Stimulated activated CD8-positive, alpha-beta memory T cell treated with anti-CD3 and anti-CD28 coated beads, Interleukin-15, amount 100 ng/mL, for 1 hour (primary cell): ENCODE measurements around the gene TEX2.
"Not testable (repeated sequence)": the region's sequence is repeated elsewhere in the genome, so short reads cannot be mapped to it uniquely, and the experiment has no call there.

Source experiments
- DNase-seq: peaks from one replicate; pipeline ENCODE4 v3.0.0-alpha.2; 2020; ENCODE audit warnings: low read depth

TEX2 gene

DNA sequence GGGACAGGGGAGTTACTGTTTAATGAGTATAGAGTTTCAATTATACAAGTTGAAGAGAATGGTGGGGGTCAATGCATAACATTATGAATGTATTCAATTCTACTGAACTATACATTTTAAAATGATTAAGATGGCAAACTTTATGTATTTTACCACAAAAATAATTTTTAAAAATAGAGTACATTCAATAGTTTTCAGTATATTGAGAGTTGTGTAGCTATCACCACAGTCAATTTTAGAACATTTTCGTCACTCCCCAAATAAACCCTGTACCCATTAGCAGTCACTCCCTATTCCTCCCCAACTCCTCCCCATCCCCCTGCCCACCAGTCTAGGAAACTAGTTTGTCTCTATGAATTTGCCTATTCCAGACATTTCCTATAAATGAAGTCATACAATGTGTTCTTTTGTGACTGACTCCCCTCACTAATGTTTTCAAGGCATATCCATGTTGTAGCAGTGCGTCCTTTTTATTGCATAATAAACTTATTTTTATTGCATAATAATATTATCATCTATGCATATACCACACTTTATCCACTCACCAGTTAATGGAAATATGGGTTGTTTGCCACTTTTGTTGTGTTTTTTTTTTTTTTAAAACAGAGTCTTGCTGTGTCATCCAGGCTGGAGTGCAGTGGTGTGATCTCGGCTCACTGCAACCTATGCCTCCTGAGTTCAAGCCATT is 80.6 kb downstream of the TEX2 start:
- DNase-seq: no peak

DNA sequence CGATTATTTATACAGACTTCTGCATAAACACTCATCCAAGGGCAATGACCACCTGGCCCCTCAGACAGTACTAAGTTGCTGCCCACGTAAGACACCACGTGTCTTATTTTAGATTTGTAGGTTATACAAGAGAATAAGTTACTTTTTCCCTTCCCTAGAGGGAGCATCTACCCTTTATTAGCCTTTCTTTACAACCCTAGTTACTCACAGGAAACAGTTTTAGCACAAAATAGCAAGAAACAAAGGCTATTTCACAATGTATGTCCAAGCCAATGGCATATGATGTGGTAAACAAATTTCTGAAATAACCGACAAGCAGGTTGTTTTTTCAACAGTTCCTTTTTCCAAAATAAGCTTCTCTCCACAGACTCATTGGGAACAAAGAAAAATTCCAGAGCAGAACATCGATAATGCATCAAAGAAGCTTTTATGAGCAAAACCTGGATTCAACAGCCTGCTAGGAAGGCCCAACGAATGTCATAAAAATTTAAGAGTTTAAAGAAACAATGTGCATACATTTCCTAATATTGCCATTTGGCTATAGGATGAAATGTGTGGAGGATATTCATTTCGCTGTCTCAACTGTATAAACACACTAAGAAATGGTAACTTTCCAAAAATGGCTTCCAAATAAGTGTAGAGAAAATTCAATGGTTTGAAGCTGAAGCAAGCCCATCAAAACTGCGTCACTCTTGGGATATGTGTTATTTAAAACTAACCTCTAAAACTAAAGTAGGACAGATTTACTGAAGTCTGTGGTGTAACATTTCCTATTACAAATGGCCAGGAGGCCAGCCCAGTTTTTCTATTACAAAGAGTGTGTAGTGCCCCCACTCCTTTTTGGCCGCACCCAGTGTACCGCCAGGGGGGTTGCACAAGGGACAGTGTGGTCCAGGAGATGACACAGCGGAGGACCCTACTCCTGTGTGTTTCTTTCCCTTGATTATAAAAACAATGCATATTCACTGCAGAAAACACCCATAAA is 82.7 kb downstream of the TEX2 start:
- DNase-seq: no peak

DNA sequence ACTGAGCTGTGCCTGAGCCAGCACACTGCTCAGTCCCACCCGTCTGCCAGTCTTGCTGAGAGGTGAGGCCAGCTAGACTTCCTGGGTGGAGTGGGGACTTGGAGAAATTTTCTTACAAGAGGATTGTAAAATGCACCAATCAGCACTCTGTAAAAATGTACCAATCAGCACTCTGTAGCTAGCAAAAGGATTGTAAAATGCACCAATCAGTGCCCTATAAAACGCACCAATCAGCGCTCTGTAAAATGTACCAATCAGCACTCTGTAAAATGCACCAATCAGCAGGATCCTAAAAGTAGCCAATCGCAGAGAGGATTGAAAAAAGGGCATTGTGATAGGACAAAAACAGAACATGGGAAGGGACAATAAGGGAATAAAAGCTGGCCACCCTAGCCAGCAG is 84.0 kb downstream of the TEX2 start:
- DNase-seq: not testable (repeated sequence)

DNA sequence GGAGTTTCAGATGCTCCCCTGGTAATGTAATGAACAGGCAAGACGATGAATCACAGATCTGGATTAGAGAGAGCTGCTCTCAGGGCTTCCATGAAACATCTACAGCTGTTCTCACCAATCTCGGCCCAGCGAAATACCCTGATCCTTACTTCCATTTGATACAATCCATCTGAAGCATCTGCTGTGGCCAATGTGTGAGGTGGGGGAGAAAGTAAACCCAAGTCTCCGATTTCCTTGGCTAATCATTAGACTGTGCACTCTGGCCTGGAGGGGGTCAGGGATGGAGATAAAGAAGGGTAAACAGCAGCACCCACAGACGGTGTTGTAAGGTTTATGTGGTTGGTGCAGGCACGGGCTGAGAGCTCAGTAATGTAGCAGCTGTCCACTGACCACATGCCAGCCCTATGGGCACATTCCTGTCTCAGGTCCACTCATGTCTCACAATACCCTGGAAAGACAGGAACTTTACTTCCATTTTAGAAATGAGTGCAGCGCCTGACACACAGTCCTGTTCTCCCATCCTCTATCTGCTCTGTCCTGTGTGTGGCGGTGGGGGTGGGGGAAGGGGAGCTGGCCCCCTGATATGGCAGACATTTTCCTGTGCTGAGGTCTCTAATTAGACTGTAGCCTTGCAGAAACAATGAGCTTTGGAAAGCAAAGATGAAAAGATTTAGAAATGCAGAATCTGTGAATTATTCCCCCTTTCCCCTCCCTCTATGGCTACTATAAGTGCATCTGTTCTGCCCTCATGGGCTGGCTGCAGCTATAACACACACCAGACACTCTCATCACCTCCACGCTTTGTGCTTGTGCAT is 84.8 kb downstream of the TEX2 start:
- no peak for DNase-seq

DNA sequence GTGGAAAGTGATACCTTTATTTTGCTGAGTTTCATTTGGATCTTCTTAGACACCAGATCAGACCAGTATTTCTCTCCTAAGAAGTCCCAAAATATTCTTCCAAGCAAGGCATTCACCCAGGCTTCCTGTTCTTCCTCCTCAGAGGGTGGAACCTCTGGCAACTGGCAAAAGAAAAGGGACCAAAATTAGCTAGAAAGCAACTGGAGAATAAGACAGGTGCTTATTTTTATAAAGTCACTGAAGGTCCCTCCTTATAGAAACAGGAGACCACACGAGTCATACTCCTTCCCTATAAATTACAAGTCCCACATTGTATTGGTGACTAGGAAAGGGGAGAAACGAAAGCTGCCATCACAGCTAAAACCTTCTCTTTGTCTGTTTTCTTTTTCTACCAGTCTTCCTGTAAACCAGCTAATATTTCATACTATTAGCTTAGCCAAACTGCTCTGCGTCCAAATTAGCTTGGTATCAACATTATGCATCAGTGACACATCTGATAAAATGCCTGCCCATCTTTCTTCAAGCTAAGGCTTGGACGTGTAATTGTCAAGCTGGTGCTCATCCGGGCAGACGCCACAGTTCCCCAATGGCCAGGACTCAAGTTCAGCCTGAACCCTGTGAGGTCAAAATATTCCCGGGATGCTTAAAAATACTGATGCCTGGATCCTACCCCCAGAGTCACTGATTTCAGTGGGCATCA is 85.6 kb downstream of the TEX2 start:
- DNase-seq: no peak

DNA sequence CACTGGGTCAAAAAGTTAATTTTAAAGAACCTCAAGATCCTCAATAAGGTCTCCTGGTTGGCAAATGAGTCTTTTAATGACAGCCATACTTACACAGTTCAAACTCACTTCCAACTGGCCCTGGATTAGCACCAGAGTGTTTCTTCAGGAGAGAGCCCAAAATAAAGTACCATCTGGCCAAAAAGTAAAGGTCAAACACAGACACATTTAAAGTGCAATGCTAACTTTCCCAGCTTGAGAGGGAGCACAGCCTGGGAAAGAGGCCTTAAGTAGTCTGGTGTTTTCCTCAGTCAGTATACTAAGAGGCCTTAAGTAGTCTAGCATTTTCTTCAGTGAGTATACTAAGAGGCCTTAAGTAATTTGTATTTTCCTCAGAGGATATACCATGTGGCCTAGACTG is 86.5 kb downstream of the TEX2 start:
- no peak for DNase-seq

DNA sequence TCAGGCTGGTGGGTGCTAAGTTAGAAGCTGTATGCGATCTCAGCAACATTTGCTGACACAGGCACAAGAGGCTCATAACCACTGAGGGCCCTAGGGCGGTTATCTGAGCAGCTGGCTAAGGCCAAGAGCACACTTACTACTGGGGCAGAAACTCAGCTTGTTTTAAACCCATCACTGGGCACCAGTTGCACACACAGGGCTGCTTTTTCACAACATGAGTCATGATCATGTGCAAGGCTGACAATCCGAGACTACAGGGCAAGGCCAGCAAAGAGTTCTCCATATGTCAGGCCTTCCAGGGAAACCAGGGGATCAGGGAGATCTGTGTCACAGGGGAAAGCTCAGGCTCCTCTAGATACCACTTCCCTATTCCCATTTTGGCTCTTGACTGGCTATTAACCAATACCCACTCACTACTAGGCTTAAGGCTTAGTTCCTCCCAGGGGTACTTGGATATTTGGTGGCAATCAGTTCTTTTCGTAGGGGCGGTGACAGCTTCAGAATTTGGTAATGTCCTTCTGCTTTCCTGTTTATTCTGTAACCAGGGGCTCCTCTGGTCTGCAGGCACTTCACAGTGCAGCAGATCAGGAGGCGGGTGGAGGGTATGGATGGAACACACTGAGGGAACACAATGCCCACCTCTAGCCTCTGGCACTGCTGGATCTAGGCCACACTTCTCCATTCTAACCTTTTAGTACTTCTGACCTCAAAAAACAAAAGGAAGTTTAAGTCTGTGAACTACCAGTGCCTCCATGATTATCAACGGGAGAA is 88.2 kb downstream of the TEX2 start:
- no peak for DNase-seq

DNA sequence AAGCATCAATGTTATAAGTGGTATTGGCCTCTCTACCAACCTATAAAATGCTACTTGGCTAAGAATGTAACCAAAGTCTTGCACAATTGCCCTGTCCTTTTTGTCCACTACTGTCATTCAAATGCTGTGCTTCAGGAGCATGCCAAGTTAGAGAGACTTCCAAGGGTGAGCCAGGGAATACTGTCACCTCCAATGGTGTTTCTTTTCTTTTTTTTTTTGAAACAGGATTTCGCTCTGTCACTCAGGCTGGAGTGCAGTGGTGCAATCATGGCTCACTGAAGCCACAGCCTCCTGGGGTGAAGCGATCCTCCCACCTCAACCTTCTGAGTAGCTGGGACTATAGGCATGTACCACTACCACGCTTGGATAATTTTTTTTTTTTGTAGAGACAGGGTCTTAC is 89.4 kb downstream of the TEX2 start:
- no peak for DNase-seq

DNA sequence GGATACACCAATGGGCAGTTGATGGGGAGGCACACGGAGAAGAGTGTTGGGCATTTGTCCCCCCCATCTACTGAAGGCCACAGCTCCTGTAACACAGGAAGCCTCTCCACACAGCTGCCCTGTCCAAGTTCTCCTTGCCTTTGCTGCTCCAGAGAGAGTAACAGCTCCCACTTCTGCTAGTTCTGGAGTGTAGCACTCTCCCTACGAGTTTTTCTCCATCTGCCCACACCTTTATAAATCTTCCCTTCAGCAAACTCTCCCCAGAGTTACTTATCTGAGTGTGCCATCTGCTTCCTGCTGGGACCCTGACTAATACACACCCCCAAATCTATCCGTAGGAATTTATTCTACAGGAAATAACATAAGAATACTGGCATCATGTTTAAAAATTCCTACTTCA is 90.5 kb downstream of the TEX2 start:
- DNase-seq: no peak

DNA sequence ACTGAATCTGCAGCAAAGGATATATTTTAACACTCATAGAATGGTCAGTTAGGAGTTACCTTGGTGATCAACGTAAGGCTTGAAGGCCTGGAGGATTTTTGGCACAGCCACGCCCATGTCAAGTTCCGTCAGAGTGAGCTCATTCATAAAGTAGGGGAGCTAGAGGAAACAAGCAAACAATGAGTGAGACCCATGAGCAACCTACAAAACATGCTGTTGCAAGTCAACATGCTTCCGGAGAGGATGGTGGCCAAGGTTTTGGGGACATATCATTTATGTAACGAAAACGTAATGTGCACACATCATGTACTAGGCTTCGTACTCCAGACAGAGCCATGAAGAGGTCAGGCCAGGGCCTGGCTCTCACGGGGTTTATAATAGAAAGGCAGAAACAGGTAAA is 92.0 kb downstream of the TEX2 start:
- DNase-seq: no peak

DNA sequence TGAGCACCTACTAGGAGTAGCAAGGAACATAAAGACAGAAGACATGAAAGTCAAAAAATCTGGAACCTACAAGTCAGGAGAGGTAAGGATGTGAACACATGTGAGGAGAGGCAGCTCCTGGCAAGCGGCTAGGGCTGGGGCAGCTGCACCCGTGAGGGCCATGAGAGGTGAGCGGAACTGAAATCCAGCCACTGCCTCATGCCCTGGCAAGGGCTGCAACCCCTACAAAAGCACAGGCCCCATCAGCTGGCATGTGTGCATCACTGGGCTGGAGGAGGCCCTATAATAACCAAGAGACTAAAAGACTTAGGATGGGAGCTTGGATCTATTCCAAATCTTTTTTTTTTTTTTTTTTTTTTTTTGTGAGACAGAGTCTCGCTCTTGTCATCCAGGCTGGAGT is 92.8 kb downstream of the TEX2 start:
- DNase-seq: no peak

DNA sequence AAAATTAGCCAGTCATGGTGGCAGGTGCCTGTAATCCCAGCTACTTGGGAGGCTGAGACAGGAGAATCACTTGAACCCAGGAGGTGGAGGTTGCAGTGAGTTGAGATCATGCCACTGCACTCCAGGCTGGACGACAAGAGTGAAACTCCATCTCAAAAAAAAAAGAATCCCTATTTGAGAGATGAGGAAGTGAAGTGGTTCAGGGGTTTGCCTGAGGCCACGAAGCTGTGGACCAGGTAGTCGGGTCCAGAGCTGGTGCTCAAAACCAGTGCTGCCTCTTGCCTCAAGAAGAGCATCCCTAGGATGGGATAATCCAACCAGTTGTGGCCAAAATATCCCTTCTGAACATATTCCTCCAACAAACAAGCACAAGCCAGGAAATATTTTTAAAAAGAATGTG is 95.4 kb downstream of the TEX2 start:
- DNase-seq: not testable (repeated sequence)

DNA sequence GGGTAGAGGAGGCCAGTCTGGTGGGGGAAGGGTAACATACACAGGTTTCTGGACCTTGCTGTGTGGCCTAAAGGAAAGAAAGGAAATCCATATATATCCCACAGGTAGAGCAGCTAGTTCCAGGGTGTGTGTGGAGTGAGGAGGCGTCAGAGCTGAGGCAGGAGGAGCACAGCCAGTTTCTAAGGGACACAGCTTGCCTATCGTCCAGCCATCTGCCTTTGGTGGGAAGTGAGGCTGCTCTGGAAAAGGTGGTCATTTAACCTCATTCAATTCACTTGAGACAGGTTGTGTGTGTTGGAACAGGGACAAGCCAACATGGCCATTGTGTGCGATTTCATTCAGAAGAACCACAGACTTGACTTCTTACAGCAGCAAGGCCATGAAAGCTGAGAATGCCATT is 96.2 kb downstream of the TEX2 start:
- no peak for DNase-seq

DNA sequence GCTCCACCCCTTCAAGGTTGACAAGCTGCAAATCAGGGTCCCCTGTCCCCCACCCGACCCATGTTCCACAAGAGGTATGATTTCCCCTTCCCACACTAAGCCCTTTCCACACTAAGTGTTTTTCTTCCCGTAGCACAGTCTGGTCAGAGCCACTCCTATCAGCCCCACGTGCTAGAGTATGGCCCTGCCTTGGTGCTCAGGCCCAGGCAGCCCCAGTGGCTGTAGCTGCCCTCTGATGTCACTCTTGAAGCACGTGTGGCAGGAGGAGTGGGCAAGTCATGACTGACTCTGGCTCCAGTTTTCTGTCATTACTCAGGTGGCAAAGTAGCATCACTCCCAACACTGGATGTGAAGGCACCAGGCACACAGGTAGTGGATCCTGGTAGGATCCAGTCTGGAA is 97.7 kb downstream of the TEX2 start:
- no peak for DNase-seq

DNA sequence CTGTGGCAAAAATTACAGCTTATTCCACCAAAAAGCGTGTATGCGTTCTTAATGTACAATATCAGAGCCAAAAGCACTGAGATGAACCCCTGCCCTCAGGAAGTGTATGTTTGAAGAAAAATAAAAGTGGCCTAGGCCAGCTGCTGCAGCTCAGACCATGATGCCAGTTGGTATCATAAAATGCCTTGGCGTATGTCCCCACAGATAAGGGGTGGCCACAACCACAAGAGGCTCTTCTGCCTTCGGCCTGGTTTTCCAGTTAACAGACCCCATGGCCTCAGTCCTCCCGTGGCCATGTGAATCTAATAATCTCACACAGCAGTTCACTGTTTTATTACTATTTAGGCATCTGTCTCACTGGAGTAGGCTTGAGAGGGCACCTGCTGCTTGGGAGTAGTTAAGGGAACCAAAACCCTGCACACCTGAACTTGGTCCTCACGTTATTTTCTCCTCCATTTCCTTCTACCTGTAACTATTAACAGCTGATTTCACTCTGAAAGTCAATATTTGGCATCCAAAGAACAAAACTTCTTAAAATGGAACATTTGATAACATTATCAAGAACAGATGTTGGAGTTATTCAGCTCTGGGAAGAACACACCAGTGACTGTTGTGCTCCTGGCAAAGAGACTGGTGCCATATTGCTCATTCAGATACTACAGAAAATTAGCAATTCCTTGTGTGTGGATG is 98.3 kb downstream of the TEX2 start:
- DNase-seq: no peak

DNA sequence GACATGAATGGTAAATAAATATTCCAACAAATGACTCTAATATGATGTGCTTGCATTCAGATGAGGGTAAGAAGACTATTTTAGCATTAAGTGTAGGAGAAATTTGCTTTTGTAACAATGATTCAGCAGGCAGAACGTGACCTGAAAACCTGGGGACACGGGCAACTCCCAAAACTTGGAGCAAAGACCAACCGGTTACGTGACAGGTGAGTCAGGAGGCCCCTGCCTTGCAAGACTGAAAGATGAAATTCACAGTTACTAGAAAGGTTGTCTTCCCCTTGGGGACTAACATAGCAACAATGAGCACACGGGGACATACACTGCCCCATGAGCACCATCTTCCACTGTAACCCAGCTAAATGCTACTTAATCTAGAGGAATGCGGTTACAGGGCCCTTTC is 99.6 kb downstream of the TEX2 start:
- no peak for DNase-seq

DNA sequence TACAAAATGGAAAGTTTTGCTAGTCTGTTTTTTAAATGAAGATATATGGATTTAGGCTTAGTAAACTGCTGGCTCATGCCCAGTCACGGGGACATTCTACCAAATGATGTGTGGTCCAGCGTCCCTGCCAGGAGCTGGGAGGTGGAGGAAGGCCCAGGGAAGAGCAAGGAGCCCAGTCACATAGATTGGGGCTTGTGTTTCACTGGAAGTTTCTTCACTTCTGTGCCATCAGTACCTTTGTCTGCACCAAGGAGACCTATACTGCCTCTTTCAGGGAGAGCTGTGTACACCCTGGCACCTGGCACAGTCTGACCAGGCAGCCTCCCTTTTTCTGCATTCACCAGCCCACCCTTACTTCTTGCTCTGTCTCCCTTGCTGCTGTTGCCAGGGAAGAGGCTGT is 100.5 kb downstream of the TEX2 start:
- DNase-seq: no peak

DNA sequence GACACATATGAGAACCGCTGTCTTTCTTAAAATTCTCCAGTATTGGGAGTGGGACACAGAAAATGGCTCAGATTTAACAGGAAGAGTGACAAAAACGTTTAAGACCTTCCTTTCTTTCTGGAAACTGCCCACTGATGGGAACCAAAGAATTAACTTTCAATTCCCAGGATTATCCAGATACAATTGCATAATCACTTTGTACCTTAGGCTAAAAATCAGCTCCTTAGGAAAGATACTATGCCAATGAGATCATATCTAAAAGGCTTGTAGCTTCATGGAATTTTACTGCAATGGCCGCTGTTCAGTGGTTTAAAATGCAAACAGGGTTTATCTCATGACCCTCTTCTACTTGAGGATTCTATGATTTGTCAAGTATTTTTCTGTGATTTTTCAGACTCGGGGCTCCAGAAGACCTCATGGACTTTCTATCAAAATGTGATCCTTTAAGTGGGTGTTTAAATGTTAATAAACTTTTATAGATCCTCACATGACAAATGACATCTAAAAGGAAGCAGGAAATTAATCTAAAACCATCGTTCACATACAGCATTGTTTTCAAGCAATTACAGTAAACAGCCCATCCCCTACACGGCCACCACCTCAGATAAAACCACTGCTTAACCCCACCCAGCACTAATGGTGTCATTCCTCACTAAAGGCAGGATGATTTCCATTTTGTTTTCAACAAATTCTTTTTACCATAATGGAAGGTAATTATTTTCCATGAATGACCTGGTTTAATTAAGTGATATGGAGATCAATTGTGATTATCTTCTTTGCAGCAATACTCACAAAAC is 101.5 kb downstream of the TEX2 start:
- DNase-seq: no peak

DNA sequence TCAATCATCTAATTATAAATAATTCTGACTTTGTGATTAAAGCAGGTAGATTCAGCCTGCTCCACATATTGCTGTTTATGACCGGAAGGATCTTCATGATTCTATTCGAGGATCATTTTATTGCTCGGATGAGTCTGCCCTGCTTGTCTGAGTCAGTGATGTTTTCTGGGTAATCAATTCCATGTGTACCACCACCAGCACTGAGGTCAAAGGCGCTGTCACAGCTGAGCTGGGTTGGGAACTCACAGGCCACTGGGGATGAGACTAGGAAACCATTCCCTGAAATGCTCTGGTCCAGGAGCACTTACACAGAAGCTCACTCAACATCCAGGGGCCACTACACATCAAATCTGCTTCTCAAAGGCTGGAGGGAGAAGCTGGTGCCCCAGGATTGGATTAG is 102.7 kb downstream of the TEX2 start:
- no peak for DNase-seq
